ENCODE data around the gene CDKN1B. TPM values are rescaled to one million over a fixed set of nuclear protein-coding genes. Genes with fewer than 3 reads are reported as not detected.

CDKN1B gene
- total and polyA plus RNA-seq, 2 of the 13 experiments (the other 11 are each of a cell fraction or from before 2014, with no cell fraction given) = 20.1 to 37.2 TPM

DNA sequence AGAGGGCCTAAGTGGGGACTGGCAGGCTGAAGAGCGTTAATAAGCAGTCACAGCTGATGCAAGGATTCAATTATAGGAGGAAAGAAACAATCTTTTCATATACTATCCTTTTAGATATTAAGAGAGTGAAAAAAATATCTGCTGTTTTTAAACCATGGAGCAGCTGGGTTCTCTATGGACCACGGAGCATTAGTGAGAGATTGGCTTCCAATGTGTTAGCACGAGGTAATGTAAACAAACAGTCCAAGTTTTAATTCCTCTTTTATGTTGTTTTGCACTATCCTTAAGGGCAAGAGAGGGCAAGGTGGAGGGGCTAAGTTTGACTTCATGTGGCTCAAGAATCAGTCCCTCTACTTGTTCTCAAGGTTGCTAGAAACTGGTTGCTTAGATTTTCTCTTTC lies 30.9 kb downstream of the CDKN1B start:
- 50% methylated on average over 3 of the region's 3 CpGs for WGBS (ENCODE audit: low lambda C conversion rate)
- in situ Hi-C loops (cut with HindIII; ENCODE audit: extremely low pct_ligation_motif_present, low pct_unique_long_range_greater_than_20kb) (no loop called here), intact Hi-C loops (cut with micrococcal nuclease; ENCODE audit: unreplicated experiment) (no loop called here)
- Histone ChIP-seq H4K20me1 (ENCODE audit: insufficient read depth, low read length) (no peaks in the 10 kb centered on the region), H3K4me1 (ENCODE audit: insufficient read depth, low read length) (peaks cover 26% of the 10 kb centered on the region; the same call in 1 of the 2 replicates), H3K27me3 (ENCODE audit: control insufficient read depth in 1 of 2, insufficient read depth in 2 of 2, low read length in 2 of 2) (no peaks in the 10 kb centered on the region), H2AFZ (ENCODE audit: low read length) (no peak overlapping the region), H3K27ac (ENCODE audit: extremely low read length, insufficient read depth, low read length) (no peak overlapping the region), H3K4me3 (replicated peaks in 1 of 3; ENCODE audit: insufficient read depth in 1 of 3, low read depth in 2 of 3, low read length in 3 of 3) (no peak overlapping the region), H3K9me3 (ENCODE audit: low read length) (no peaks in the 10 kb centered on the region), H3K36me3 (replicated peaks in 1 of 2; ENCODE audit: control insufficient read depth in 1 of 2, insufficient read depth in 2 of 2, low read length in 2 of 2) (no peaks in the 10 kb centered on the region), H3K4me2 (ENCODE audit: low read depth, low read length) (no peak overlapping the region), H3K79me2 (ENCODE audit: insufficient read depth, low read length) (no peaks in the 10 kb centered on the region), H3K9ac (ENCODE audit: insufficient read depth, low read depth, low read length) (no peak overlapping the region)
- CTCF ChIA-PET (ENCODE audit: low intra/inter-chr PET ratio, low total read pairs) = no interaction called here
- DNase-seq (ENCODE audit: low spot score) (no peak), FAIRE-seq (no peak), ATAC-seq (no peak)
- POLR2A ChIA-PET = no interaction called here
- no peak for TF ChIP-seq SP140L (CRISPR knock-in tag; IDR thresholded peaks at IDR 0.05; ENCODE audit: borderline replicate concordance)
- no peak for TF ChIP-seq ZNF331 (CRISPR knock-in tag; IDR thresholded peaks at IDR 0.05)
- no peak for TF ChIP-seq ZNF782 (CRISPR knock-in tag; IDR thresholded peaks at IDR 0.05; ENCODE audit: borderline replicate concordance)
- TF ChIP-seq, protein P1, sequence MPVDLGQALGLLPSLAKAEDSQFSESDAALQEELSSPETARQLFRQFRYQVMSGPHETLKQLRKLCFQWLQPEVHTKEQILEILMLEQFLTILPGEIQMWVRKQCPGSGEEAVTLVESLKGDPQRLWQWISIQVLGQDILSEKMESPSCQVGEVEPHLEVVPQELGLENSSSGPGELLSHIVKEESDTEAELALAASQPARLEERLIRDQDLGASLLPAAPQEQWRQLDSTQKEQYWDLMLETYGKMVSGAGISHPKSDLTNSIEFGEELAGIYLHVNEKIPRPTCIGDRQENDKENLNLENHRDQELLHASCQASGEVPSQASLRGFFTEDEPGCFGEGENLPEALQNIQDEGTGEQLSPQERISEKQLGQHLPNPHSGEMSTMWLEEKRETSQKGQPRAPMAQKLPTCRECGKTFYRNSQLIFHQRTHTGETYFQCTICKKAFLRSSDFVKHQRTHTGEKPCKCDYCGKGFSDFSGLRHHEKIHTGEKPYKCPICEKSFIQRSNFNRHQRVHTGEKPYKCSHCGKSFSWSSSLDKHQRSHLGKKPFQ (CRISPR knock-in tag; IDR thresholded peaks at IDR 0.05; ENCODE audit: insufficient replicate concordance) = no peak
- TF ChIP-seq RBFOX2 (IDR thresholded peaks at IDR 0.05; ENCODE audit: low read depth, low read length) = no peak
- BruUV-seq (replicated peaks) = no TSS peak

DNA sequence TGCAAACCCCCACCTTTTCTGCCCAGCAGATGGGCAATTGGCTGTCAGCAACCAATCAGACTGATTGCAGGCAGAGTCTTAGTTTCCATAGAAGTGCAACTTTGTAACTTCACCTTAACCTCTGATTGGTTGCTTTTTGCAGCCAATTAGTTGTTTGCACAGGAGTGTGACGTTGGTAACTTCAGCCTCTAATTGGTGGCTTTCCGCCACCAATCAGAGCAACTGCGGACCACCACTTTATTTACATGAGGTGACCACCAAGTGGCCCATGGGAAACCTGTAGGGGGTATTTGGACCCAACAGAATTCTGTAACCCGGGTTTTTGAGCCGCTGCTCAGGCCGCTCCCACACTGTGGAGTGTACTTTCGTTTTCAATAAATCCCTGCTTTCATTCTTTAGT lies 32.3 kb downstream of the CDKN1B start:
- CTCF ChIA-PET (ENCODE audit: low intra/inter-chr PET ratio, low total read pairs) = no interaction called here
- 38% methylated on average over 7 of the region's 7 CpGs for WGBS (ENCODE audit: low lambda C conversion rate)
- H3K79me2 ChIP-seq (ENCODE audit: insufficient read depth, low read length) = no peaks in the 10 kb centered on the region
- H4K20me1 ChIP-seq (ENCODE audit: insufficient read depth, low read length) = no peaks in the 10 kb centered on the region
- FAIRE-seq = peak; percentile 81
- H3K9ac ChIP-seq (ENCODE audit: insufficient read depth, low read depth, low read length) = peak overlapping the region; percentile 36; the same call in 1 of the 2 replicates
- H3K36me3 ChIP-seq (replicated peaks in 1 of 2; ENCODE audit: control insufficient read depth in 1 of 2, insufficient read depth in 2 of 2, low read length in 2 of 2) = no peaks in the 10 kb centered on the region
- no TSS peak for BruUV-seq (replicated peaks)
- POLR2A ChIA-PET = no interaction called here
- peak overlapping the region; percentile 35 to 49 (median 44); a peak in 5 of 6 replicates for H3K4me3 ChIP-seq (replicated peaks in 1 of 3; ENCODE audit: insufficient read depth in 1 of 3, low read depth in 2 of 3, low read length in 3 of 3)
- H3K9me3 ChIP-seq (ENCODE audit: low read length) = no peaks in the 10 kb centered on the region
- ATAC-seq = peak; percentile 85
- H3K27ac ChIP-seq (ENCODE audit: extremely low read length, insufficient read depth, low read length) = peak overlapping the region; percentile 47
- H3K4me2 ChIP-seq (ENCODE audit: low read depth, low read length) = peak overlapping the region; percentile 52
- in situ Hi-C loops (cut with HindIII; ENCODE audit: extremely low pct_ligation_motif_present, low pct_unique_long_range_greater_than_20kb) = no loop called here
- peak overlapping the region; percentile 90 for H2AFZ ChIP-seq (ENCODE audit: low read length)
- H3K4me1 ChIP-seq (ENCODE audit: insufficient read depth, low read length) = peaks cover 26% of the 10 kb centered on the region; the same call in 1 of the 2 replicates
- DNase-seq (ENCODE audit: low spot score) = peak; percentile 63
- no peaks in the 10 kb centered on the region for H3K27me3 ChIP-seq (ENCODE audit: control insufficient read depth in 1 of 2, insufficient read depth in 2 of 2, low read length in 2 of 2)
- intact Hi-C loops (cut with micrococcal nuclease; ENCODE audit: unreplicated experiment) = no loop called here
- no peak for TF ChIP-seq ZNF605 (CRISPR knock-in tag; IDR thresholded peaks at IDR 0.05)
- no peak for TF ChIP-seq ZNF136 (CRISPR knock-in tag; IDR thresholded peaks at IDR 0.05; ENCODE audit: low read depth)
- TF ChIP-seq ZNF552 (CRISPR knock-in tag; IDR thresholded peaks at IDR 0.05; ENCODE audit: borderline replicate concordance) = no peak
- no peak for TF ChIP-seq TGIF2 (CRISPR knock-in tag; IDR thresholded peaks at IDR 0.05)
- TF ChIP-seq EZH2 (conservative IDR thresholded peaks at IDR 0.05; ENCODE audit: low read depth, low read length) = no peak
- peak; percentile 96 for TF ChIP-seq RFXAP (CRISPR knock-in tag; IDR thresholded peaks at IDR 0.05; ENCODE audit: borderline replicate concordance)
- TF ChIP-seq SMAD1 (CRISPR knock-in tag; IDR thresholded peaks at IDR 0.05; ENCODE audit: borderline replicate concordance, low read depth) = no peak
- no peak for TF ChIP-seq PHB2 (IDR thresholded peaks at IDR 0.05; ENCODE audit: partially characterized antibody)
- no peak for TF ChIP-seq RORA (CRISPR knock-in tag; IDR thresholded peaks at IDR 0.05)
- TF ChIP-seq, protein P2, sequence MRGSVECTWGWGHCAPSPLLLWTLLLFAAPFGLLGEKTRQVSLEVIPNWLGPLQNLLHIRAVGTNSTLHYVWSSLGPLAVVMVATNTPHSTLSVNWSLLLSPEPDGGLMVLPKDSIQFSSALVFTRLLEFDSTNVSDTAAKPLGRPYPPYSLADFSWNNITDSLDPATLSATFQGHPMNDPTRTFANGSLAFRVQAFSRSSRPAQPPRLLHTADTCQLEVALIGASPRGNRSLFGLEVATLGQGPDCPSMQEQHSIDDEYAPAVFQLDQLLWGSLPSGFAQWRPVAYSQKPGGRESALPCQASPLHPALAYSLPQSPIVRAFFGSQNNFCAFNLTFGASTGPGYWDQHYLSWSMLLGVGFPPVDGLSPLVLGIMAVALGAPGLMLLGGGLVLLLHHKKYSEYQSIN (CRISPR knock-in tag; IDR thresholded peaks at IDR 0.05; ENCODE audit: borderline replicate concordance) = no peak
- peak; percentile 60; the same call in 1 of the 2 replicates for TF ChIP-seq ATF1 (CRISPR knock-in tag; IDR thresholded peaks at IDR 0.05)
- peak; percentile 92 for TF ChIP-seq RFX5 (IDR thresholded peaks at IDR 0.05; ENCODE audit: low read depth, low read length)
- TF ChIP-seq HOXA3 (CRISPR knock-in tag; IDR thresholded peaks at IDR 0.05) = no peak
- TF ChIP-seq SP2 (CRISPR knock-in tag; IDR thresholded peaks at IDR 0.05) = no peak
